KG1 (cell line): Measurements from ENCODE around the gene TPM1.
"Not testable (repeated sequence)": the region's sequence is repeated elsewhere in the genome, so short reads cannot be mapped to it uniquely, and the experiment has no call there.

Experiments used
- DNase-seq: peaks from one replicate; lab custom pipeline; 2025; lab: John Stamatoyannopoulos, UW

Gene TPM1

GRCh38 chr15:63041974-63042876 is at the start of gene TPM1:
TSS of gene TPM1 (plus strand) at chr15:63042747. CDS start at chr15:63042830, 83 bp downstream.
- no peak for DNase-seq

DNA sequence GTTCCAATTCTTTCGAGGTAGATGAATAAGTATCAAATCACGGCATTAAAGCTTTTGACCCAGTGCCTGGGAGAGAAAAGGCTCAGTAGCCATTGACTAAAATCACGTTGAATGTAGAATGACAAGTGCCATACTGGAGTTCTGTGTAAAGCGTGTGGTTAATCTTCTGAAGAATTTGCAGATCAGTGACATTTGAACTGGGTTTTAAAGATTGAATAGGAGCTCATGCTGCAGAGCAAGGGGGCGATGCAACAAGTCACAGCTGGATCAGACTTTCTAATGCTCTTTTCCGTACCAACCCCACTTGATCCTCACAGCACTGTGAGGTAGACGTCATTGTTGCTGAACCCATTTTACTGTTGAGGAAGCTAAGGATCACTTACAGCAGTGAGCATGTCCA is 49.5 kb upstream of the TPM1 start:
- no peak for DNase-seq

- not testable (repeated sequence) for DNase-seq
These were observed 48.9 kb upstream of the TPM1 start for GRCh38 chr15:62993632-62994031.

DNA sequence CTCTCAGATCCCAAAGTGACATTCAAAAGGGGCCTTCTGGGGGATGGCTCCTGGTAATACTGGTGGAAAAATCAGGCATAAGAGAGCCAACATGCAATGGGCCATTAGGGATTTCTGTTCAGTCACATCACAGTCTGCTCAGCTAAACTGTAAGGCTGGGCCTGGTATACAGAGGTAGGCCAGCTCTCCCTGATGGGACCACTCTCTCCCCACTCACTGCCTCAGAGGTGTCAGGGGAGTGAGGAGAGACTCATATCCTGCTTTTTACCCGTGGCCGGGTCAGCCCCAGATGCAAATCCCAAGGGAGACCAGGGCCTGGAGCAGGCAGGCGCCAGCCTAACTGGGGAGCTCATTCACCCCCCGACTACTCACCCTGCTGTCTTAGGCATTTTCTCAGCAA is 48.1 kb upstream of the TPM1 start:
- no peak for DNase-seq

DNA sequence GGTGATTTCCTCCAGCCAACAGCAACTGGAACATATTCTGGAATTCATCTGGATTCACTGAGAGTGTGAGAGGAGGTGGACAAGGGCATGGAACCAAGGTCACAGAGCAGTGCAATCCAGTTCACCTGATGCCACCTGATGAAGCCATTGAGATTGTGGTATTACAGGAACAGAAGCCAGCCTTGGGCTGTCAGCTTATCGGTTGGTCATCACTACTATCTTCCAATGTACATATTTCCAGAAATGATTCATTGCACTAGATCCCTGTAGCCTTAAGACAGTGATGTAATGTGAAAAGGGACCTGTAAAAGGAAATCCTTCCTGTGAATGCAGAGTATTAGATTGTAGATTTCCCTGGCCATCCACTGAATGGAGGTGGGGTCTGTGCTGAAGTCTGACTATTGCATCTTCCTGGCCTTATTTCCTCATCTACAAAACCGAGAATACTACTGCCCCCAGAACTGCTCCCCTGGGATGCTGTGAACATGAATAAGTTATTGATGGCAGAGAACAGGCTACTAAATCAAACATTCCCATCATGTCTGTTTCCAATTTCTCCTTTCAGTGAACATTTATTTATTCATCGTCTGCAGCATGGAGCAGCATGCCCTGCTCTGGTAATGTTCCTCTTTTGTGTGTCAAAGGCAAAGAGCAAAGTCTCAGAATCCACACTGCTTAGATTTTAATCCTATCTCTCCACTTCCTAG is 47.4 kb upstream of the TPM1 start:
- no peak for DNase-seq

DNA sequence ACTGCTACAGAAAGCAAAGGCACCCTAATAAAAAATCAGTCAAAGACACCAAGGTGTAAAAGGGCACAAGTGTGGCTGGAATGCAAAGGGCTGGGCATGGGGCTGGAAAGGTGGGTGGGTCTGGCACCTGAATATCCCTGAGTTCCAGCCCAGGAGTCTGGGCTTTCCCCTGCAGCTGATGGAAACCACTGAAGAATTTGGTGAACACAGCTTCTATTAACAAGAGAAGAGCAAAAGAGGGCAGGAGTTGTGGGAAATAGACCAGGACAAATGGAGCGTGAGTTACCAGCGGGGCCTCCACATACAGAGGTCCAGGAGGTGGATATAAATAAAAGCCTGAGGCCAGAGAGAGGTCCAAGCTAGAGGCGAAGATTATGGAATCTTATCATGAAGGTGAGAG is 45.1 kb upstream of the TPM1 start:
- no peak for DNase-seq

DNA sequence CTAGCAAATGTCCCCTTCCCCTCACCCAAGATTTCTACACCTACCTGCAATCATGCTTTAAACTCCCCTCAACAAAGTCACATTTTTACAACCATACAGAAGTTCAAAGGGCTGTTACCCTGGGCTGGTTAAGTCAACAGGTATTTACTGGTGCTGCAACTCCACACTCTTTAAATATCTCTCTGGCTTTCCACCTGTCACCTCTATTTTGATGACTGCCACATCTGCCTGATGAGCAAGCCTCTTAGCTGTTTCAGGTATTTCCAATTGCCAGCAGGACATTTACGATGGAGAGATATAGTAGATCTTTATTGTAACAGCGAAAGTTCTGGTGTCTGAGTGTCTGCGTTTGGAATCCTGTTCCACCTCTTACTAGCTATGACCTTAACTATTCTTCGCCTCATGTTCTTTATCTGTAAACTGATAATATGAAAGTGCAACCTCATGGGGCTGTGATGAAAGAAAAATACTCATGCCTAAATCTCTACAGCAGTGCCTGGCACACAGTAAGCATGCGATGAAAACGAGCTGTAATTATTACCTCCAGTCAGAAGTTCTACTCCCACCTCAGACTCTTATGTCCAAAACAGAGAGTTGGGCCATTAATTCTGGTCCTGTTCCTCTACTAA is 44.2 kb upstream of the TPM1 start:
- no peak for DNase-seq

DNA sequence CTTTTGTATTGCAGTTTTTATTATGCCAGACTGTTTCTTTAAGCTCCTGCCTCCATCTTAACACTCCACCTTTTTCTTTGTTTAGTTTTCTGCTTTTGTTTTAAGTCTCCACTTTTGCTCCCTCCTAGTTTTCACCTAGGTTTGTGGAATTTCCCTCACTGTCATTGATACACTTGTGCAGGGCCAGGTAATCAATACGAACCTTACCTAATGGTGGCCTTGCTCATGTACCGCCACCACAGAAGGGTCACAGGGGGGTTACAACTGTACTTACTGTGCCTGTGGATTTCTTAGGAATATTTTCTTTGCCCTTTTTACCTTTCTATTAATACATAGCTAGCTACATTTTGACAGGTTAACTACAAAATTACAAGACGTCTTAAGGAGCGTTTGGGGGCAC is 43.4 kb upstream of the TPM1 start:
- DNase-seq: no peak

GRCh38 chr15:62999923-63000561 is 42.5 kb upstream of the TPM1 start:
- DNase-seq: no peak

DNA sequence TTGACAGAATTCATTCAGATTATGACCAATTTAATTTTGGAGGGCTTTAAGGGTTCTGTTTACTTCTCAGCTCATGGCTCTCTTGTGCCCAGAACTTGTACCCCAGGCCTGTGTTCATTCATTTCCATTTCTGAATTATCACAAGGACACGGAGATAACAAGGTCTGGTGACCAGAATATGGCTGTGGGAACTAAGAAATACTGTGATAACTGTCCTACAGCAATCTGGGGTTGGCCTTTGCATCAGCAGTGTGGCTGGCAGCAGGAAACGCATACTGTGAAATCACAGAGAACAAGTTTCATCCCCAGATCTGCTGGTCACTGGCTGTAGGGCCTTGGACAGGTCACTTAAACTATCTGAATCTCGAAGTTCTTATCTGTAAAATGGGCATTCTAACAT is 41.8 kb upstream of the TPM1 start:
- no peak for DNase-seq

DNA sequence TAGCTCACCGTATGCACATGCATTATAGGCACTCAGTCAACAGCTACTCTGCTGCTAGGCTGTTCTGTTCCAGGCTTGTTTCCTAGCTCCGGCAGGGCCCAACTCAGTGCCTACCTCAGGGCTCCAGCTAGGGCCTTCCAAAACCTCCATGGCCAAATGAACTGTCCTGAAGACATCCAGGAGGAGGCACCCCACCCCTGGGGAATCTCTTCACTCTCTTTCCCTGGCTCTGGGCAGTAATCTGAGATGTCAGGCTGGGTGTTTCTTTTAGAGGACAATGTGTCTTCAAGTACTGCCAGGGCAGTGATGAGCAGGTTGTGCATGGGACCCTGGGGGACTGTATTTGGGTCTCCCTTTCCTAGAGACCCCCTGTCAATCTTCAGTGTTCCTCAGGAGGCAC is 38.3 kb upstream of the TPM1 start:
- no peak for DNase-seq

DNA sequence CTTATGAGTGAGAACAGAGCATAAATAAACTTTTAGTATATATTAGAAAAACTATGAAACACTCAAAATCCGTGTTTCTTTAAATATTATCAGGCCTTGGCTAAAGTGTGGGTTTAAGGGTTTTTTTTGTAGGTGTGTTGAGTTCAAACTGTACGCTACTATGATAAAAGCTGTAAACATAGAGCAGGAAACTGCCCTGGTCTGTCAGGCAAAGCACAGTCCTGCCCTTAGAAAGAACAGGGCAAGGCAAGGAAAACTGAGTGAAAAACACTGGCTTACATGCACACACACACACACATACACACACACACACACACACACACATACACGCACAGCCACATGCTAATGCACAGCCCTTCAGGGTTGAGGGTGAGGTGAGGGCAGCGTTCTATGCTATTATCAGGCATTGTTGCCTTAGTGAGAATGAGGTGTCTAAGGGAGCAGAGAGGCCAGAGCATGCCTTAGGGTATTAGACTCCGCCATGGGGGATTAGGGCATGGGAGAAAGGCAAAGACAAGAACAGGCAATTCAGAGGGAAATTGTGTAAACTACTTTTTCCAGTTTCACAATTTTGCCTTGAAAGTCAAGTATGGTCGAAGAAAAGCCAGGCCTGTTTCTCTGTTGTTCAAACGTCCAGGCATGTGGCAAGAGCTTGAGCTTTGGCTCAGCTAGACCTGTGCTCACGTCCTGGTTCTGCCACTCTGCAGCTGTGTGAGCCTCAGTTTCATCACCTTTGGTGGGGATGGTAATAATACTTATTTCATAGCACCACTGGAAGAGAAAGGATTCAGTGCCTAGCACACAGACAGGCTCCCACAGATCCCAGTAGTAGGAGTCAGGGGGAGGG is 36.3 kb upstream of the TPM1 start:
- DNase-seq: no peak

- no peak for DNase-seq
These were observed 34.1 kb upstream of the TPM1 start for GRCh38 chr15:63008333-63009049.

GRCh38 chr15:63010386-63010785 is 32.2 kb upstream of the TPM1 start:
- no peak for DNase-seq

DNA sequence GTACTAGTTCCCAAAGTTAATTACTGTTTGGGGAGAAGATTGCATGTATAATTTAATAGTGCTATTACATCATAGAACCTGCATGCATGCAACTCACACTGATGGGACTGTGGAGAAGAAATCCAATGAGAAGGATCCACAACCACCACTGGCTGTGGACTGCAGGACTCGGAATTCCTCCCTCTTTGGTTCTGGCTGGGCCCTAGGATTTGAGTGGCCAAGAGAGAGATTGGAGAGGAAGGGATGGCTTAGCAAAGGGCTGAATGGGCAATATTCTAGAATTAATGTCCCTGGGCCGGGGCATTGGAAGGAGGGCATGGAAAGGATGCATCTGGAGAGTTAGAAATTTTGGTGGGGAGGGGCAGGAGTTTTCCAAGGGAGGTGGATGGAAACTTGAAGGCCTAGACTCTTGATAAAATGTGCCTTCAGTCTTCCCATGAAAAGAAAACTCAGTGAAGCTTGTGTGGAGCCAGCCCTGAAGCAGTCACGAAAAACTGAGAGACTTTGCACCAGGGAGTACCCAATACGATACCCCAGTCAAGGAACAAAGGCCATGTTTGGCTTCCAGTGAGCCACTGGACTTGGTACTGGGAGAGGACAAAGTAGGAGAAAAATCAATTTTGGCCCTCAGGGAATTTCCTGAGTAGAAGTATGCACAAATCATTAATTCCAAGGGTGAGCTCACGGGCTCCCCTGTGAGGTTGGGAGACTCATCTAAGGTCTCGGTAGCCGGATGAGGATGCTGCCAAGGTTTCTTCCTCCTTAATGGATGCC is 31.4 kb upstream of the TPM1 start:
- no peak for DNase-seq

DNA sequence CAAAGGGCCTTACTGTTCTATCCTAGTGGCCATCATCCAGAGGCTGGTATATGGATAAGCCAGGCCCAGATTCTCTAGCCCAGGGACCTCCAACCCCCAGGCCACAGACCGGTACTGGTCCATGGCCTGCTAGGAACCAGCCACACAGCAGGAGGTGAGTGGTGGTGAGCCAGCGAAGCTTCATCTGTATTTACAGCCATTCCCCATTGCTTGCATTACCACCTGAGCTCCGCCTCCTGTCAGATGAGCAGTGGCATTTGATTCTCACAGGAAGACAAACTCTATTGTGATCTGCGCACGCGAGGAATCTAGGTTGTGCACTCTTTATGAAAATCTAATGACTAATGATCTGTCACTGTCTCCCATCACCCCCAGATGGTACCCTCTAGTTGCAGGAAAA is 30.1 kb upstream of the TPM1 start:
- no peak for DNase-seq

DNA sequence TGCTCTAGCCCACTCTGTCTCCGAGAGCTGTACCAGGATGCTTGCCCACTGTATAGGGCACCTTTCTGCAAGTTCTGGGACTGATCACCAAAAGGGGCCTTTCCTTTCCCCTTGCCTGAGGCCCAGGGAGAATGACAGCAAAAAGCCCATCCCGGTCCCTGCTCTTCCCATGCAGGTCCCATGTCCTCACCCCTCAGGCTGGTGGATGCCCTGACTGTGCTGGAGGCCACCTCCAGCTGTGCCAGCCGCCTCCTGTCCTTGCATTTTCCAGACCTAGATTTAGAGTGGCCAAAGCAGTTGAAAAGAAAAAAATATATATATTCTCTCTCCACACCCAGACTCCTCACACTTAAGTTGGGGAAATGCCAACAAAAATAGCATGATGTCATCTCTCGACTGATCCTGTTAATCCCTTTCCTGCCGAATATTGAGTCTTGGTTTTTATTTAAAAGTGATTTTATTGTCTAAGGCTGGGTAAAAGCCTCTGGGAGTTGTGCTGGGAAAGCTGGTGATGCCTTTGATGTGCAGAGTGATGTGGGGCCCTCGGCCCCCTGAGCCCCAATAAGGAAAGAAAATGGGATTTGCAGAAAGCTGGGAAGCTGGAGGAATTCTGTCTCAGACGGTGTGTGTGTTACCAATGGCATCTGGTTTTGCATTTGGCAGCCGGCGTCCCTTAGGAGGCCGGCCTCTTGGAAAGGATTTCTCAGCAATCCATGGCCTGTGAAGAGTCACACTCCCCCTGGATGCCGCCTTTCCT is 29.3 kb upstream of the TPM1 start:
- DNase-seq: no peak

GRCh38 chr15:63014578-63014977 is 28.0 kb upstream of the TPM1 start:
- DNase-seq: no peak

DNA sequence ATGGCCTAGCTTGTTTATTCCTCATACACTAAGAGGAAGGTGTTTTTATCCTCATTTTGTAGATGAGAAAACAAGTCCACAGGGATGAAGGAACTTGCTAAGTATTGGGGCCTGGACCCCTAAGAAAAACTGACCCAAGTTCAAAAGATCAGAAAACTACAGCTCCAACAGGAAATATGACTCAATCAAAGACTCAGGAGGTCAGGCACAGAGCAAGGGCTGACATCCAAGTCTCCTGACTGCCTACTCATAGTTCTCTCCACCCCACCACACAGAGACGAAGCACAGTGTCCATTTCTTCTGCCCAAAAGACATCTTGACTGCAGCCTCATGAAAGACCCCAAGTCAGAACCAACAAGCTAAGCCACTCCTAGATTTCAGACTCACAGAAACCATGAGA is 26.9 kb upstream of the TPM1 start:
- no peak for DNase-seq
